Erythroblast (primary cell): ENCODE results near the gene TICAM1.

Experiments
- GATA1 ChIP-seq: IDR thresholded peaks from 2 replicates; pipeline ENCODE4 v1.6.1; 2011; ENCODE audit warnings: low read depth, mild to moderate bottlenecking, control low read depth, low read length, moderate library complexity
- POLR2A ChIP-seq: IDR thresholded peaks from 2 replicates; pipeline ENCODE4 v1.6.1; 2011; ENCODE audit warnings: mild to moderate bottlenecking, low read length

DNA sequence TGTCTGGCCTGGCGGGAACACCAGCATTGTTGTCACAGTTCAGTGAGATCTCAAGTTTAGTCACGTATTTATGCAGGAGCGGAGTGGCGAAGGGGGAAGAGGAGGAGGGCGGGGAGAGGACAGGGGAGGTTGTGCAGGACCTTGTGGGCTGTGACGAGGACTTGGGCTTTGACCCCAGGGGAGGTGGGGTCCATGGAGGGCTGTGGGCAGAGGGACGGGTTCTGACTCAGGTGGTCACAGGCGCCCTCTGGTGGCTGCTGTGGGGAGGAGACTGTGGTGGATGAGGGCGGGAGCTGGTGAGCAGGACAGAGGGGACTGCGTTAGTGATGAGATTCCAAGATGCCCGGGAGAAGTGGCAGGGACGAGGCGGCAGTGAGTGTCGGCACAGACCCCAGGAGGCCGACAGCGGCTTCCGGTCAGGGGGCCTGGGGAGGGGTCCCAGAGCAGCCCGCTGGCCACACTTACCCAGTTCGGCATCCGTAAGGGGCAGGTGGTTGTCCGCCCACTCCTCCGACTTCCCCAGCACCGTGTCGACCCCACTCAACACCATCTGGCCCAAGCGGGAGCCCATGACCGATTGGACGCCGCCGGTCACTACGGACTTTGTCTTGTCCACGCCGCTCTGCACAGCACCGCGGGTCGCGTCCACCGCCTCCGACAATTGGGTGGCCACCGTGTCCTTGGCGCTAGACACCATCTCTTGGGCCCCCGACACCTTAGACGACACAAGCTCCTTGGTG is 20.2 kb upstream of the TICAM1 start:
- TF ChIP-seq POLR2A: no peak
- no peak for TF ChIP-seq GATA1
